PFSK-1 (cell line): ENCODE results near the gene CNTN3.

Experiments
- SIN3A ChIP-seq: IDR thresholded peaks from 2 replicates; pipeline ENCODE4 v1.6.1; 2012; ENCODE audit warnings: mild to moderate bottlenecking, low read length, moderate library complexity, borderline replicate concordance; ENCODE audit not compliant: insufficient read depth
- TAF1 ChIP-seq: IDR thresholded peaks from 2 replicates; pipeline ENCODE4 v1.6.1; 2012; ENCODE audit warnings: low read length, control low read depth, borderline replicate concordance; ENCODE audit not compliant: insufficient read depth
- TF ChIP-seq, protein P1 (sequence below), 2 experiments: IDR thresholded peaks; 2 replicates each; pipeline versions ENCODE4 v1.6.1 to v1.8.0; 2011 to 2012; ENCODE audit warnings: low read depth in 2 of 2, low read length in 2 of 2, control low read depth in 1 of 2, inconsistent platforms in 1 of 2, mild to moderate bottlenecking in 1 of 2, moderate library complexity in 1 of 2; ENCODE audit not compliant: insufficient read depth in 1 of 2

DNA sequence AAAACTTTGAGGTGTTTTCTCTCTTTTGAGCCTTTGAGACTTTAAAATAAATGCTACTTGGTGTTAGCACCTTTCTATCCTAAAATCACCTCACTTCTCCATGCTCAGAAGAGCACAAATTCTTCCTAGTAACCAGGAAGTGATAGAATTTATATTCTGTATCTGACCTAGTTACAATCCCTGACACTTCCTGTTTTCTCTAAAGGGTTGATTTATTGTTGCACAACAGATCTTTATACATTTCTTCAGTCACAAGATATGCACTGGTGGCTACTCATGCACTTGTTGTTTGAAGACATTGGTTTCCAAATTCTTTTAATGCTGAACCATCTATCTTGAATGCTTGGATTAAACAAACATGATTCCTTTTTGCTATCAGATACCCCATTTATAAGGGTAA is 47.2 kb upstream of the CNTN3 start:
- TF ChIP-seq TAF1 (no peak), SIN3A (no peak)
- TF ChIP-seq, protein P1, sequence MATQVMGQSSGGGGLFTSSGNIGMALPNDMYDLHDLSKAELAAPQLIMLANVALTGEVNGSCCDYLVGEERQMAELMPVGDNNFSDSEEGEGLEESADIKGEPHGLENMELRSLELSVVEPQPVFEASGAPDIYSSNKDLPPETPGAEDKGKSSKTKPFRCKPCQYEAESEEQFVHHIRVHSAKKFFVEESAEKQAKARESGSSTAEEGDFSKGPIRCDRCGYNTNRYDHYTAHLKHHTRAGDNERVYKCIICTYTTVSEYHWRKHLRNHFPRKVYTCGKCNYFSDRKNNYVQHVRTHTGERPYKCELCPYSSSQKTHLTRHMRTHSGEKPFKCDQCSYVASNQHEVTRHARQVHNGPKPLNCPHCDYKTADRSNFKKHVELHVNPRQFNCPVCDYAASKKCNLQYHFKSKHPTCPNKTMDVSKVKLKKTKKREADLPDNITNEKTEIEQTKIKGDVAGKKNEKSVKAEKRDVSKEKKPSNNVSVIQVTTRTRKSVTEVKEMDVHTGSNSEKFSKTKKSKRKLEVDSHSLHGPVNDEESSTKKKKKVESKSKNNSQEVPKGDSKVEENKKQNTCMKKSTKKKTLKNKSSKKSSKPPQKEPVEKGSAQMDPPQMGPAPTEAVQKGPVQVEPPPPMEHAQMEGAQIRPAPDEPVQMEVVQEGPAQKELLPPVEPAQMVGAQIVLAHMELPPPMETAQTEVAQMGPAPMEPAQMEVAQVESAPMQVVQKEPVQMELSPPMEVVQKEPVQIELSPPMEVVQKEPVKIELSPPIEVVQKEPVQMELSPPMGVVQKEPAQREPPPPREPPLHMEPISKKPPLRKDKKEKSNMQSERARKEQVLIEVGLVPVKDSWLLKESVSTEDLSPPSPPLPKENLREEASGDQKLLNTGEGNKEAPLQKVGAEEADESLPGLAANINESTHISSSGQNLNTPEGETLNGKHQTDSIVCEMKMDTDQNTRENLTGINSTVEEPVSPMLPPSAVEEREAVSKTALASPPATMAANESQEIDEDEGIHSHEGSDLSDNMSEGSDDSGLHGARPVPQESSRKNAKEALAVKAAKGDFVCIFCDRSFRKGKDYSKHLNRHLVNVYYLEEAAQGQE (IDR thresholded peaks at IDR 0.05; ENCODE audit: insufficient read depth in 1 of 2, low read depth in 2 of 2, low read length in 2 of 2), result no peak
